GM12878 (cell line): ENCODE results near the gene VDR.

Experiments
- EP300 ChIP-seq, 2 experiments: fragments of 150-350 bp in 1 of 2; IDR thresholded peaks; 2 replicates each; pipeline ENCODE4 v1.6.1; 2011 to 2012; ENCODE audit warnings: low read depth in 2 of 2, low read length in 2 of 2, borderline replicate concordance in 1 of 2, improper control_type of control experiment in 1 of 2, inconsistent platforms in 1 of 2; ENCODE audit not compliant: control insufficient read depth in 1 of 2
- EZH2 ChIP-seq: IDR thresholded peaks from 2 replicates; pipeline ENCODE4 v1.6.1; 2012; ENCODE audit warnings: low read depth, mild to moderate bottlenecking, control low read depth, inconsistent platforms, low read length, borderline replicate concordance; ENCODE audit not compliant: control insufficient read depth
- GABPA ChIP-seq: IDR thresholded peaks from 2 replicates; pipeline ENCODE4 v1.6.1; 2014; ENCODE audit warnings: antibody characterized with exemption, low read depth, mild to moderate bottlenecking, inconsistent platforms
- RAD21 ChIP-seq: IDR thresholded peaks from 2 replicates; pipeline ENCODE4 v1.6.1; 2011; ENCODE audit warnings: mild to moderate bottlenecking, low read depth, low read length, moderate library complexity; ENCODE audit not compliant: insufficient read depth
- ZBTB4 ChIP-seq: fragments of 450-650 bp; formaldehyde crosslinking; IDR thresholded peaks from 2 replicates; pipeline ENCODE4 v1.4.0; 2022; ENCODE audit warnings: mild to moderate bottlenecking, moderate library complexity

GRCh38 chr12:47800582-47800981 lies 104.2 kb downstream of the VDR start:
- TF ChIP-seq ZBTB4 (CRISPR knock-in tag) (no peak), EZH2 (no peak), GABPA (no peak), RAD21 (no peak), EP300 (IDR thresholded peaks at IDR 0.05; ENCODE audit: borderline replicate concordance in 1 of 2, control insufficient read depth in 1 of 2, low read depth in 2 of 2, low read length in 2 of 2) (no peak)
